Neural cell (in vitro differentiated cells): ENCODE data around the gene SNRK.

Experiments
- CTCF ChIP-seq: fragments of 450-650 bp; IDR thresholded peaks from 2 replicates; pipeline ENCODE4 v1.5.1; 2014; ENCODE audit warnings: antibody characterized with exemption, mild to moderate bottlenecking, moderate library complexity; ENCODE audit not compliant: poor library complexity, severe bottlenecking
- EP300 ChIP-seq: fragments of 450-650 bp; conservative IDR thresholded peaks from 2 replicates; pipeline ENCODE4 v1.6.1; 2014; ENCODE audit warnings: antibody characterized with exemption, mild to moderate bottlenecking, moderate library complexity; ENCODE audit not compliant: poor library complexity, severe bottlenecking
- EZH2 ChIP-seq: fragments of 200-600, 300-800 bp; shearing (Covaris generic), sonication (generic); IDR thresholded peaks from 2 replicates; pipeline ENCODE4 v1.6.1; 2014; ENCODE audit warnings: antibody characterized with exemption, low read length, borderline replicate concordance, mild to moderate bottlenecking; ENCODE audit not compliant: insufficient read depth, poor library complexity, severe bottlenecking
- POLR2AphosphoS5 ChIP-seq: IDR thresholded peaks from 2 replicates; pipeline ENCODE4 v1.6.1; 2012
- SMC3 ChIP-seq: fragments of 450-650 bp; conservative IDR thresholded peaks from 2 replicates; pipeline ENCODE4 v1.6.1; 2014; ENCODE audit warnings: antibody characterized with exemption, mild to moderate bottlenecking, moderate library complexity; ENCODE audit not compliant: poor library complexity
- TAF1 ChIP-seq: IDR thresholded peaks from 2 replicates; pipeline ENCODE4 v1.6.1; 2012; ENCODE audit warnings: low read depth

DNA sequence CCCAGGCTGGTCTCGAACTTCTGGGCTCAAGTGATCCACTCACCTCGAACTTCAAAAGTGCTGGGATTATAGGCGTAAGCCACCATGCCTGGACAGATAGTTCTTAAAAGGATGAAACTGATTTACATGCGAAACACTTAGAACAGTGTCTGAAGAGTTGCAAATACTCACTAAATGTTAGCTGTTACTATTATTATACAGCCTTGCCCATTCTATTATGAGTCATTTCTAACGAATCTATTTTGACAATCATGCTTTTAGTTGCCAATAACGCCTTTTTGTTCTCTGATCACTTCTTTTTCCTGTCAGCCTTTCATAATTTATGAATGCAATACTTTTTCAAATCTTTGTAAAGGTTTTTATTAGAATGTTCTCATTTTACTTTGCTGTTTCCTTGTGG lies 112.7 kb downstream of the SNRK start:
- TF ChIP-seq CTCF (no peak), EP300 (no peak), EZH2 (no peak), TAF1 (no peak), SMC3 (no peak), POLR2AphosphoS5 (no peak)
